ENCODE results near the gene RAB5B. TPM values are rescaled to one million over a fixed set of nuclear protein-coding genes. Genes with fewer than 3 reads are reported as not detected.

RAB5B gene
- total and polyA plus RNA-seq, 7 donors = 36.8 to 107 (median 92.8) TPM

DNA sequence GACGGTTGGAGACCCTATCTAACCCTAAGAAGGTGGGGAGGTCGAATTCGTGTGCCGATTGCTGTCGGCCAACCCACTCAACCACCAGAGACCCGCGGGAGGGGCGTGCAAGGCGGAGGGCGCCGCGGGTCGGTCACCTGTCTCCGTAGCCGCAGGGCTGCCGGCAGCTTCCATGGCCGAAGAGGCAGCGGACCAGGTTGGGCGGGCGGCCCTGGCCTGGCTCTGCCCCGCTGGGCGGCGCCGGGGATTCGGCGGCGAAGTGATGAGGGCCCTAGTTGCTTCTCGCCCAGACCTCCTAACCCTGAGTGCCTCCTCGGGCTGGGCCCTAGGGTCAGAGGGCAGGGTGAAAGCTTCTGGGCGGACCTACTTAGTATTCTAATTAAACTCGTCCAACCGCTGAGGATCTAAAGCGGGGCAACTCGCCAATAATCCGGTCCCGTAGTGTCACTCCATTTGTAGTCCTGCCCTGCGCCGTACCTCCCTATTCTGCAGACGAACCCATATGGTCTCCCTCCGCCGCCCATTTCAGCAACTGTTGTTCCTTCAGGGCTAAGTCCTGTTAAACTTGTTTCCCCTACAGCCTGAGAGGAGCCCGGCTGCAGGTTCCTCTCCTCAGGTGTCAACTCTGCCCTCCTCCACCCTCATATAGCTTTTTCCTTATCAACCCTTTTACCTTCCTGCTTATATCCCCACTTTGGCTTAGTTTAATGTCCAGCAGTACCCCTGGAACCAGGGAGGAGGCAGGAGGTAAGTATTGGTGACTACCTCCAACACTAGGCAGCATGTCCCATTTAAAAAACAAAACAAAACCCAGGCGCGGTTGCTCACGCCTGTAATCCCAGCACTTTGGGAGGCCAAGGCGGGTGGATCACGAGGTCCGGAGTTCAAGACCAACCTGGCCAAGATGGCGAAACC is 46.0 kb upstream of the RAB5B start, which contains the start of gene PYM1:
Gene PYM1, minus strand, starts transcription at position 307 of the 915 bp plus-strand sequence. Its CDS starts 133 bp downstream, at position 174.
- peak within 1 kb of the TSS; percentile 84 for H3K4me3 ChIP-seq
- 5 to 9% (median 6%) methylated on average over 40 to 49 of the region's 49 CpGs for WGBS, 3 donors
- intact Hi-C loops (cut with DNase I) = loop anchor here (2.0 to 5.0 kb wide), 3 partner anchors 96 to 111 kb away; partner anchors contain the start of genes DNAJC14 (in 1 of the 2), ORMDL2 (in 1 of the 2) and SARNP (in 1 of the 2)
- H3K9me3 ChIP-seq = no peaks in the 10 kb centered on the region
- peaks cover 15% of the 10 kb centered on the region for H3K4me1 ChIP-seq
- H3K36me3 ChIP-seq (ENCODE audit: insufficient read depth in 1 of 2, low read depth in 1 of 2) = peaks cover 0 to 6% of the 10 kb centered on the region in 2 donors
- H3K27ac ChIP-seq = peak within 1 kb of the TSS; percentile 93
- DNase-seq = peak; percentile 79 to 85
- peak; percentile 60 to 72 (median 68) for ATAC-seq
- peaks cover 0 to 6% (median 0%) of the 10 kb centered on the region in 3 donors for H3K27me3 ChIP-seq (ENCODE audit: insufficient read depth in 3 of 3, low read length in 2 of 3)
- TF ChIP-seq CTCF (IDR thresholded peaks at IDR 0.05) = no peak

GRCh38 chr12:55929306-55929791 is 44.5 kb upstream of the RAB5B start:
- Histone ChIP-seq H3K27me3 (ENCODE audit: insufficient read depth in 3 of 3, low read length in 2 of 3) (peaks cover 0 to 21% (median 0%) of the 10 kb centered on the region in 3 donors), H3K4me1 (peaks cover 19% of the 10 kb centered on the region), H3K27ac (no peak overlapping the region), H3K36me3 (ENCODE audit: insufficient read depth in 1 of 2, low read depth in 1 of 2) (no peaks in the 10 kb centered on the region), H3K4me3 (no peak overlapping the region), H3K9me3 (no peaks in the 10 kb centered on the region)
- TF ChIP-seq CTCF (IDR thresholded peaks at IDR 0.05) = no peak
- intact Hi-C loops (cut with DNase I) = loop anchor here in 1 of 2 donors (5.0 kb wide), 2 partner anchors 97 to 112 kb away; partner anchors contain the start of genes ORMDL2 and SARNP
- no peak for ATAC-seq
- WGBS, 3 donors = 66% methylated on average over 8 of the region's 8 CpGs
- no peak for DNase-seq

GRCh38 chr12:55930771-55931316 is 43.0 kb upstream of the RAB5B start, which contains the start of gene DGKA:
Gene DGKA, plus strand, starts transcription at chr12:55931162. Its CDS starts 5,342 bp downstream, at chr12:55936504.
- H3K4me1 ChIP-seq = peaks cover 19% of the 10 kb centered on the region
- peaks cover 0 to 21% (median 3%) of the 10 kb centered on the region in 3 donors for H3K27me3 ChIP-seq (ENCODE audit: insufficient read depth in 3 of 3, low read length in 2 of 3)
- peak within 1 kb of the TSS; percentile 77 for H3K4me3 ChIP-seq
- H3K9me3 ChIP-seq = no peaks in the 10 kb centered on the region
- intact Hi-C loops (cut with DNase I) = loop anchor here (5.0 to 10.0 kb wide), 2 partner anchors 36 to 266 kb away; partner anchors contain the start of genes CDK2 (in 2 of the 2) and PMEL (in 2 of the 2)
- peak within 1 kb of the TSS; percentile 43 for H3K27ac ChIP-seq
- TF ChIP-seq CTCF (IDR thresholded peaks at IDR 0.05) = peak; percentile 44
- no peaks in the 10 kb centered on the region for H3K36me3 ChIP-seq (ENCODE audit: insufficient read depth in 1 of 2, low read depth in 1 of 2)
- WGBS, 3 donors = 44 to 49% (median 46%) methylated on average over 3 of the region's 3 CpGs
- peak in 1 of 2 donors; percentile 26 for DNase-seq
- no peak for ATAC-seq

DNA sequence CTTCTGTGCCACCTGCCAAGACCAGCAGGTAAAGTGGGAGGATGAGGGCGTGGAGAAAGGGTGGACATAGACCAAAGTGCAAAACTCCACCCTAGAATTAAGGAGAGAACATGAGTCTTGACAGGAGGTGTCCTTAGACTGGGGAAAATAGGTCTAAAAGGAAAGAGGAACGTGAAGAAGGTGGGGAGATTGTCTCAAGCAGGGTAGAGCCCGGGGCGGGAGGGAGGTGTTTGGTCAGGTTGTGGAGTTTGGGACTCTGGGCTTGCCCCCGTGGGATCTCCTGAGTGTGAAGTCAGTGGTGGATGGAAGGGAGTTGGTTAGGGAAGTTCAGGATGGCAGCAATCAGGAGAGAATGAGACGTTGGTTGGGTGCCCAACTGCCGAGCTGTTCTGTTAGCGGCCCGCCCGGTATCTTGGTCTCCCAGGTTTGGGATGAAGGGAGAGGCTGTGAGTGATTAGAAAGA is 42.5 kb upstream of the RAB5B start:
- ATAC-seq (no peak), DNase-seq (peak in 1 of 2 donors; percentile 53)
- Histone ChIP-seq H3K27ac (peak overlapping the region; percentile 43), H3K36me3 (ENCODE audit: insufficient read depth in 1 of 2, low read depth in 1 of 2) (no peaks in the 10 kb centered on the region), H3K4me3 (peak overlapping the region; percentile 77), H3K9me3 (no peaks in the 10 kb centered on the region), H3K27me3 (ENCODE audit: insufficient read depth in 3 of 3, low read length in 2 of 3) (peaks cover 0 to 21% (median 3%) of the 10 kb centered on the region in 3 donors), H3K4me1 (peaks cover 19% of the 10 kb centered on the region)
- no peak for TF ChIP-seq CTCF (IDR thresholded peaks at IDR 0.05)
- WGBS, 3 donors = 12 to 14% (median 14%) methylated on average over 10 of the region's 10 CpGs
- intact Hi-C loops (cut with DNase I) = loop anchor here (5.0 to 10.0 kb wide), 2 partner anchors 36 to 267 kb away; partner anchors contain the start of genes CDK2 (in 2 of the 2) and PMEL (in 2 of the 2)
